PC-9 (cell line): ENCODE results near the gene SYT8. TPM values are rescaled to one million over a fixed set of nuclear protein-coding genes. Genes with fewer than 3 reads are reported as not detected.

Experiments
- BruUV-seq: library from RNA; stranded (reverse); fragments of 400-500 nt; replicated peaks from 2 replicates; lab custom pipeline; 2021; lab: Mats Ljungman, UMichigan
- CTCF ChIA-PET: fragments of 300-600 bp; sonication (Branson Sonifier 250); formaldehyde crosslinking; loops from one replicate; lab custom pipeline; 2022; ENCODE audit warnings: antibody characterized with exemption; lab: Charles Lee
- POLR2A ChIA-PET: fragments of 300-600 bp; sonication (Branson Sonifier 250); formaldehyde crosslinking; loops from one replicate; lab custom pipeline; 2022; ENCODE audit warnings: antibody characterized with exemption; ENCODE audit not compliant: unreplicated experiment; lab: Charles Lee
- DNase-seq, 2 experiments: peaks; one replicate each; pipeline versions ENCODE4 v3.0.0 to v3.0.0-alpha.2; 2015 to 2022; ENCODE audit warnings: mixed read lengths in 1 of 2
- H2AFZ ChIP-seq: fragments of 200-600 bp; sonication (generic); 2 replicates; pipeline ENCODE4 v1.8.1; 2017; ENCODE audit warnings: antibody characterized with exemption
- H3F3A ChIP-seq: fragments of 200-600 bp; sonication (generic); 2 replicates; pipeline ENCODE4 v1.8.1; 2017; ENCODE audit warnings: antibody characterized with exemption, mild to moderate bottlenecking, low read depth; ENCODE audit not compliant: insufficient read depth
- H3K27ac ChIP-seq: fragments of 200-600 bp; sonication (generic); 2 replicates; pipeline ENCODE4 v1.6.1; 2016; ENCODE audit warnings: mixed run types
- H3K27me3 ChIP-seq: fragments of 200-600 bp; sonication (generic); 2 replicates; pipeline ENCODE4 v1.6.1; 2016; ENCODE audit warnings: low read depth, mixed run types; ENCODE audit not compliant: insufficient read depth
- H3K36me3 ChIP-seq: fragments of 200-600 bp; sonication (generic); 2 replicates; pipeline ENCODE4 v1.6.1; 2016; ENCODE audit warnings: low read depth, mixed run types
- H3K4me1 ChIP-seq: fragments of 200-600 bp; sonication (generic); replicated peaks from 2 replicates; pipeline ENCODE4 v1.6.1; 2016; ENCODE audit warnings: mixed run types; ENCODE audit not compliant: insufficient read depth
- H3K4me2 ChIP-seq: fragments of 200-600 bp; sonication (generic); 2 replicates; pipeline ENCODE4 v1.6.1; 2017; ENCODE audit warnings: mixed run types
- H3K4me3 ChIP-seq: fragments of 200-600 bp; sonication (generic); 2 replicates; pipeline ENCODE4 v1.6.1; 2016; ENCODE audit warnings: mixed run types
- H3K79me2 ChIP-seq: fragments of 200-600 bp; sonication (generic); 2 replicates; pipeline ENCODE4 v1.6.1; 2017; ENCODE audit warnings: low read depth, mixed run types
- H3K9me2 ChIP-seq: fragments of 200-600 bp; sonication (generic); 2 replicates; pipeline ENCODE4 v1.8.1; 2017; ENCODE audit warnings: mild to moderate bottlenecking; ENCODE audit not compliant: insufficient read depth
- H3K9me3 ChIP-seq: fragments of 200-600 bp; sonication (generic); 2 replicates; pipeline ENCODE4 v1.8.1; 2016; ENCODE audit warnings: low read depth; ENCODE audit not compliant: insufficient read depth
- H4K20me1 ChIP-seq: fragments of 200-600 bp; sonication (generic); 2 replicates; pipeline ENCODE4 v1.8.1; 2017; ENCODE audit not compliant: insufficient read depth
- CTCF ChIP-seq: fragments of 200-600 bp; sonication (generic); conservative IDR thresholded peaks from 2 replicates; pipeline ENCODE4 v1.6.1; 2017; ENCODE audit warnings: mixed run types, antibody characterized with exemption, mild to moderate bottlenecking, moderate library complexity
- EZH2 ChIP-seq: fragments of 200-600 bp; sonication (generic); IDR thresholded peaks from 2 replicates; pipeline ENCODE4 v1.8.0; 2017; ENCODE audit warnings: antibody characterized with exemption, low read depth
- intact Hi-C: fragments of 100-400 bp; cut with micrococcal nuclease; formaldehyde crosslinking; loops from one replicate; pipeline ENCODE4 v1.10.0; 2022; ENCODE audit not compliant: unreplicated experiment
- total RNA-seq: library from RNA; stranded (reverse); gene quantifications from 2 replicates; pipeline ENCODE4 v1.2.3, GENCODE V29; 2021

The SYT8 gene
- total RNA-seq, 1 experiment from 2014 or later = 8.9 TPM

DNA sequence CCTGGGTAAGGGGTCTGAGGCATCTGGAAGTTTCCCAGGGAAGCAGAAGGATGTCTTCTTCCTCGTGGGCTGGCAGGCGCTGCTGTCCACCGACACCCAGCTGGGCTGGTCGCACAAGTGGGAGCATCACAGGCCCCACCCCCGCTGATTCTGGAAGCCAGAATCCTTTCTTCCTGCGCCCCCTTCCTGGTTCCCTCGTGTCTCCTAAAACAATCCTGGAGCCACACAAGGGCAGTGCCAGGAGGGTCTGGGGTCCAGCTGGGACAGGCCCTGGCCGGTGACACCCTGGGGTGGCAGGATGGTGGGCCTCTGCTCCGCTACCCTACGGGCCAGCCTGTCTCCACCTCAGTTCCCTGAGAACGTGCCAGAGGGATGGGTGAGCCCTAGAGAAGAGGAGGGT lies 22.3 kb downstream of the SYT8 start:
- TF ChIP-seq CTCF (no peak), EZH2 (no peak)
- intact Hi-C loops = no loop called here
- Histone ChIP-seq H3K9me3 (no peaks in the 10 kb centered on the region), H3K36me3 (no peaks in the 10 kb centered on the region), H3K4me3 (no peak overlapping the region), H3F3A (no peaks in the 10 kb centered on the region), H3K4me2 (no peak overlapping the region), H3K4me1 (no peaks in the 10 kb centered on the region), H4K20me1 (no peaks in the 10 kb centered on the region), H3K27me3 (no peaks in the 10 kb centered on the region), H3K79me2 (no peaks in the 10 kb centered on the region), H2AFZ (no peak overlapping the region), H3K27ac (no peak overlapping the region), H3K9me2 (no peaks in the 10 kb centered on the region)
- CTCF ChIA-PET = interaction anchor here (0.6 kb wide), 1 partner anchor 26 kb away, joined by 3 read pairs; no protein-coding TSS in a partner anchor
- POLR2A ChIA-PET = no interaction called here
- no TSS peak for BruUV-seq
- DNase-seq = no peak

DNA sequence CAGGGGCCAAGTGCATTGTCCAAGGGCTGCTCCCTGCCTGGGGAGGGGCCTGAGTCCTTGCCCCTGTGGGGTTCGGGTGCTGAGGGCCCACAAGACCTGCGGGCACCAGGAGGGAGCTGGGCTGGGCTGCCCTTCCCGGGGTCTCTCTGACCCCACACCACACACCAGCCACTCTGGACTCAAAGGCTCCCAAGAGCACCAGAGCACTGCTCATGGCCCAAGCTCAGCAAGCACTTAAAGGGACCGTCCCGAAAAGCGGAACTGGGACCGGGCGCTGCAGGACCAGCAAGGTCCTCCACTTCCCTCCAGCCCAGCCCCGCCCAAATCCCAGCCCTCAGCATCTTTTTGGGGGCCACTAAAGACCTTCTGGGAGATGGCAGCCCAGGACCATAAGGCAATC lies 23.4 kb downstream of the SYT8 start:
- CTCF ChIA-PET = no interaction called here
- intact Hi-C loops = no loop called here
- TF ChIP-seq EZH2 = no peak
- no peak for TF ChIP-seq CTCF

DNA sequence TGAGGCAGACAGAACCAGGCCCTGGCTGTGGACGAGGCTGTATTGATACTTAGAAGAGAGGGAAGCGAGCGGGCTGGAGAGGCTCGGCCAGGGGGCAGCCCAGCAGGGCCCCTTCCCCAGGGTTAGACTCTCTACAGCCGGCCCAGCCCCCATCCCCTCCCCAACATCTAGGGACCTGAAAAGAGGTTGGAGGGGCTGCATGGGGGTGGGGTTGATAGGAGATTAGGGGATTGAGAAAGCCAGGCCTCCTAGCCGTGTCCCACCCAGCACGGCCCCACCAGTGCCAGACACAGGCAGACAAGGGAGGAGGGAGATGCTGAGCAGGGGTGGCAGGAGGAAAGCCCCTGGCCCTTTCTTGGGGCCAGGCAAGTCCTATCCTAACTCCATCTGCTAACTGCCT lies 23.8 kb downstream of the SYT8 start:
- no peak overlapping the region for H3K4me3 ChIP-seq
- no peaks in the 10 kb centered on the region for H3F3A ChIP-seq
- no peaks in the 10 kb centered on the region for H3K9me3 ChIP-seq
- H3K36me3 ChIP-seq = no peaks in the 10 kb centered on the region
- no peaks in the 10 kb centered on the region for H3K79me2 ChIP-seq
- no peaks in the 10 kb centered on the region for H4K20me1 ChIP-seq
- H2AFZ ChIP-seq = no peak overlapping the region
- no peak overlapping the region for H3K27ac ChIP-seq
- intact Hi-C loops = no loop called here
- ChIA-PET CTCF (no interaction called here), POLR2A (no interaction called here)
- no TSS peak for BruUV-seq
- no peaks in the 10 kb centered on the region for H3K9me2 ChIP-seq
- no peak for DNase-seq
- TF ChIP-seq CTCF = no peak
- TF ChIP-seq EZH2 = no peak
- peaks cover 10% of the 10 kb centered on the region for H3K4me1 ChIP-seq
- H3K4me2 ChIP-seq = no peak overlapping the region
- no peaks in the 10 kb centered on the region for H3K27me3 ChIP-seq

More for the DNA sequence above, 23.4 kb downstream of the SYT8 start:
- no peaks in the 10 kb centered on the region for H3K27me3 ChIP-seq
- no peaks in the 10 kb centered on the region for H3F3A ChIP-seq
- no peaks in the 10 kb centered on the region for H3K9me3 ChIP-seq
- no peaks in the 10 kb centered on the region for H4K20me1 ChIP-seq
- no peak overlapping the region for H2AFZ ChIP-seq
- H3K36me3 ChIP-seq = no peaks in the 10 kb centered on the region
- DNase-seq = no peak
- H3K27ac ChIP-seq = no peak overlapping the region
- BruUV-seq = no TSS peak
- no peaks in the 10 kb centered on the region for H3K79me2 ChIP-seq
- no peak overlapping the region for H3K4me2 ChIP-seq
- H3K4me1 ChIP-seq = peaks cover 6% of the 10 kb centered on the region
- H3K9me2 ChIP-seq = no peaks in the 10 kb centered on the region
- POLR2A ChIA-PET = no interaction called here
- no peak overlapping the region for H3K4me3 ChIP-seq
